GM06990 (cell line): Measurements from ENCODE around the gene PARD6G.

Experiments used
- DNase-seq: peaks from one replicate; pipeline ENCODE4 v3.0.0-alpha.2; 2011; ENCODE audit not compliant: insufficient read length; ENCODE audit errors: extremely low read depth
- H3K27me3 ChIP-seq: replicated peaks from 2 replicates; pipeline ENCODE4 v1.6.0; 2011; ENCODE audit warnings: low read length; ENCODE audit not compliant: control insufficient read depth, insufficient read depth
- H3K36me3 ChIP-seq: 2 replicates; pipeline ENCODE4 v1.5.1; 2011; ENCODE audit warnings: low read length; ENCODE audit not compliant: control insufficient read depth, insufficient read depth
- H3K4me3 ChIP-seq: replicated peaks from 2 replicates; pipeline ENCODE4 v1.5.1; 2011; ENCODE audit warnings: low read depth, mild to moderate bottlenecking, control low read depth, low read length
- TF ChIP-seq, protein P1 (sequence below): IDR thresholded peaks from 2 replicates; pipeline ENCODE4 v1.5.1; 2011; ENCODE audit warnings: low read length, control low read depth, mild to moderate bottlenecking, inconsistent platforms; ENCODE audit not compliant: insufficient read depth, poor library complexity, severe bottlenecking

Gene PARD6G

DNA sequence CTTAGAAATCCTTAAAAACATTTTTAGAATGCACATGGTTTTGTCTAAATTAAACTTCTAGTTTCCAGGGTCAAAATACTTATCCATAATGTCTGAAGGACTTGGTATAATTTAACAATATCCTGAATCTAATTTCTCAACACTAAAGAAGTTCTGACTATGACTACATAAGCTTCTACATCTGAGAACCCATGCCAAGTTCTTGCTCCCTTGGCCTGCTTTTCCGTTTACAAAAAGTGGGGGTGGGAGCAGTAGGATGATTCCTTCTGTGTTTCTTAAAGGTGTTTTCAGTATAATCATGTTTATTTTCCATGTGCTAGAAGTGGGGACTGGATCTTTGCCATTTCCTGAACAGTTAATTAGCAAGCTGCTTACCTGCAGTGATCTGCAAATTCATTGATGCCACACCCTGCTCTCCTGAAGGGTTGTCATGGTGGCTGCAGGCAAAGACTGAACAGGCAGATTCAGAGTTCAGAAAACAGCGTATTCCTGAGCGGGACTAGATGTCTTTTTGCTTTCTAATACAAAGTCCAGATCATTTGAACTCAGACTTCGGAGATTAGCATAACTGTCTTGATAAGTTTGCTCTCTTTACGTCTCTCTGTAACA lies 102.0 kb downstream of the PARD6G start:
- H3K4me3 ChIP-seq = no peak overlapping the region
- H3K27me3 ChIP-seq = no peaks in the 10 kb centered on the region
- H3K36me3 ChIP-seq = no peaks in the 10 kb centered on the region
- TF ChIP-seq, protein P1, sequence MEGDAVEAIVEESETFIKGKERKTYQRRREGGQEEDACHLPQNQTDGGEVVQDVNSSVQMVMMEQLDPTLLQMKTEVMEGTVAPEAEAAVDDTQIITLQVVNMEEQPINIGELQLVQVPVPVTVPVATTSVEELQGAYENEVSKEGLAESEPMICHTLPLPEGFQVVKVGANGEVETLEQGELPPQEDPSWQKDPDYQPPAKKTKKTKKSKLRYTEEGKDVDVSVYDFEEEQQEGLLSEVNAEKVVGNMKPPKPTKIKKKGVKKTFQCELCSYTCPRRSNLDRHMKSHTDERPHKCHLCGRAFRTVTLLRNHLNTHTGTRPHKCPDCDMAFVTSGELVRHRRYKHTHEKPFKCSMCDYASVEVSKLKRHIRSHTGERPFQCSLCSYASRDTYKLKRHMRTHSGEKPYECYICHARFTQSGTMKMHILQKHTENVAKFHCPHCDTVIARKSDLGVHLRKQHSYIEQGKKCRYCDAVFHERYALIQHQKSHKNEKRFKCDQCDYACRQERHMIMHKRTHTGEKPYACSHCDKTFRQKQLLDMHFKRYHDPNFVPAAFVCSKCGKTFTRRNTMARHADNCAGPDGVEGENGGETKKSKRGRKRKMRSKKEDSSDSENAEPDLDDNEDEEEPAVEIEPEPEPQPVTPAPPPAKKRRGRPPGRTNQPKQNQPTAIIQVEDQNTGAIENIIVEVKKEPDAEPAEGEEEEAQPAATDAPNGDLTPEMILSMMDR = no peak
- no peak for DNase-seq

DNA sequence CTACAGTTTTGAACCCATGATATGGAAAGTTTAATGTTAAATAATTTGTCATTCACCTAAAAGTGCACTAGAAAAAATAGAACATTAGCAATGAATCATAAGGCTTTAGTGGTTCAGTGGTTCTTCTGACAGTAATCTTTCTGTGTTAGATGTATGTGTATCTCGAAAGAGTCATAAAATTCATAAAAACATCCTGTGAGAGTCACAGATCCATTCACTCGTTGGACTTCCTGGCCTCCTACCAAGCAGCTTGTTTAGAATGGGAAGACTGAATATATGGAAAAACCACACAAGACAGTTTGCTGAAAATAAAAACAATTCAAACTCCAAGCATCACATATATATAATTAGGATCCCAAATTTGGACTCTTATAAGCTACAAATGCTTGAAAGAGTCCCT lies 103.4 kb downstream of the PARD6G start:
- H3K36me3 ChIP-seq = no peaks in the 10 kb centered on the region
- H3K4me3 ChIP-seq = no peak overlapping the region
- H3K27me3 ChIP-seq = no peaks in the 10 kb centered on the region
- no peak for DNase-seq
- TF ChIP-seq, protein P1 = no peak

DNA sequence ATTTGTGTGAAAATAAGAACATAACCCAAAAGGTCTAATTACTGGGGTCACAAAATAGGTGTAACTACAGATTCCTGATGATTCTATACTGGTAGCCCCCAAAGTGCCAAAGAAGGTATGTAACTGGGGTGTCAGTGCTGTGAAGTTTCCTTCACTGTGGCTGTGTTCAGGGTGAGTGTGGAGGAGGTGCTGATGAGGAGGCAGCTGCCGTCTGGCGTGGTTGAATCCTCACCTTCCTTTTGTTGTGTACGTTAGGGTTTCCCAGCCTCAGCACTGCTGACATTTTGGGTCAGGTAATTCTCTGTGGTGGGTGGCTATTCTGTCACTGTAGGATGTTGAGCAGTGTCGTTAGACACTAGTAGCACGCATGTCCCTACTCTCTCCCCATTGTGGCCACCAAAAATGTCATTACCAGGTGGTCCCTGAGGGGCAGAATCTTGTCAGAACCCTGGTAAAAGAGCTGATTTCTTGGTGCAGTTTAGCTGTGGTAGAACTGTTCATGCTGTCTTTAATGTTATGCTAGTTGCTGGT lies 106.8 kb downstream of the PARD6G start:
- no peak overlapping the region for H3K4me3 ChIP-seq
- H3K36me3 ChIP-seq = peaks cover 21% of the 10 kb centered on the region
- no peak for DNase-seq
- TF ChIP-seq, protein P1 = no peak
- H3K27me3 ChIP-seq = no peaks in the 10 kb centered on the region

DNA sequence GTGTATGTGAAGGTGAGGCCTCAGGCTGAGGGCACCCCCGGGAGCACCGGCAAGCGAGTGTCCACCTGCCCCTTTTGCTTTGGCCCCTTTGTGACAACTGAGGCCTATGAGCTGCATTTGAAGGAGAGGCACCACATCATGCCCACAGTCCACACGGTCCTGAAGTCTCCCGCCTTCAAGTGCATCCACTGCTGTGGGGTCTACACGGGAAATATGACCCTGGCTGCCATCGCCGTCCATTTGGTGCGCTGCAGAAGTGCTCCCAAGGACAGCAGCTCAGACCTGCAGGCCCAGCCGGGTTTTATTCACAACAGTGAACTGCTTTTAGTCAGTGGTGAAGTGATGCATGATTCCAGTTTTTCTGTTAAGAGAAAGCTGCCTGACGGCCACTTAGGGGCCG lies 109.3 kb downstream of the PARD6G start:
- TF ChIP-seq, protein P1 = no peak
- no peak overlapping the region for H3K4me3 ChIP-seq
- DNase-seq = no peak
- H3K27me3 ChIP-seq = no peaks in the 10 kb centered on the region
- peaks cover 24% of the 10 kb centered on the region for H3K36me3 ChIP-seq

DNA sequence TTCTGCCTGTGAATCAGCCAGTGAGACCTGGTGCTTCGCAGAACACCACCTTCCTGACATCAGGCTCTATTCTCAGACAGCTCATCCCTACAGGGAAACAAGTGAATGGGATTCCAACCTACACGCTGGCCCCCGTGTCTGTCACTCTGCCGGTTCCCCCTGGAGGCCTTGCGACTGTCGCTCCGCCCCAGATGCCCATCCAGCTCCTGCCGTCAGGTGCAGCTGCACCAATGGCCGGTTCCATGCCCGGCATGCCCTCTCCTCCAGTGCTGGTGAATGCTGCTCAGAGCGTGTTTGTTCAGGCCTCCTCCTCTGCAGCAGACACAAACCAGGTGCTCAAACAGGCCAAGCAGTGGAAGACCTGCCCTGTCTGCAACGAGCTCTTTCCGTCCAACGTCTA lies 110.2 kb downstream of the PARD6G start:
- no peaks in the 10 kb centered on the region for H3K27me3 ChIP-seq
- H3K36me3 ChIP-seq = peaks cover 24% of the 10 kb centered on the region
- no peak overlapping the region for H3K4me3 ChIP-seq
- no peak for DNase-seq
- TF ChIP-seq, protein P1 = no peak

DNA sequence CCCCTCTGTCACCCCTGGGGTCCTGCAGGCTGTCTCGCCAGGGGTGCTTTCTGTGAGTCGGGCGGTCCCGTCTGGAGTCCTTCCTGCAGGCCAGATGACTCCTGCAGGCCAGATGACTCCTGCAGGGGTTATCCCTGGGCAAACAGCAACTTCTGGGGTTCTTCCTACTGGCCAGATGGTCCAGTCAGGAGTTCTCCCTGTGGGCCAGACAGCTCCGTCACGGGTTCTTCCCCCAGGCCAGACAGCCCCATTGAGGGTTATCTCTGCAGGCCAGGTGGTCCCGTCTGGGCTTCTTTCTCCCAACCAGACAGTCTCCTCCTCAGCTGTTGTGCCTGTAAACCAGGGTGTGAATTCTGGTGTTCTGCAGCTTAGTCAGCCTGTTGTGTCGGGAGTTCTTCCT lies 110.6 kb downstream of the PARD6G start:
- Histone ChIP-seq H3K27me3 (no peaks in the 10 kb centered on the region), H3K36me3 (peaks cover 24% of the 10 kb centered on the region), H3K4me3 (no peak overlapping the region)
- TF ChIP-seq, protein P1 = no peak
- DNase-seq = no peak
